ENCODE results near the gene ZFP36L1.
"Not testable (repeated sequence)": the region's sequence is repeated elsewhere in the genome, so short reads cannot be mapped to it uniquely, and the experiment has no call there.

The ZFP36L1 gene

GRCh38 chr14:68782091-68782981 is 10.5 kb downstream of the ZFP36L1 start:
- DNase-seq = no peak

- DNase-seq = no peak
Observed at GRCh38 chr14:68781161-68782021, 11.5 kb downstream of the ZFP36L1 start.

GRCh38 chr14:68780358-68781160 is 12.3 kb downstream of the ZFP36L1 start:
- peak; percentile 65 for DNase-seq

GRCh38 chr14:68779761-68780323 is 13.0 kb downstream of the ZFP36L1 start:
- DNase-seq = no peak

- no peak for DNase-seq
Observed at GRCh38 chr14:68777644-68778043, 15.2 kb downstream of the ZFP36L1 start.

GRCh38 chr14:68775614-68776126 is 17.2 kb downstream of the ZFP36L1 start:
- DNase-seq = no peak

GRCh38 chr14:68774771-68775613 is 17.9 kb downstream of the ZFP36L1 start:
- no peak for DNase-seq

- no peak for DNase-seq
Observed at GRCh38 chr14:68772761-68773381, 20.0 kb downstream of the ZFP36L1 start.

- no peak for DNase-seq
Observed at GRCh38 chr14:68771631-68772030, 21.2 kb downstream of the ZFP36L1 start.

- DNase-seq = no peak
Observed at GRCh38 chr14:68770553-68771286, 22.1 kb downstream of the ZFP36L1 start.

- no peak for DNase-seq
Observed at GRCh38 chr14:68770051-68770450, 22.8 kb downstream of the ZFP36L1 start.

- DNase-seq = no peak
Observed at GRCh38 chr14:68768316-68768715, 24.6 kb downstream of the ZFP36L1 start.

GRCh38 chr14:68767248-68767645 is 25.6 kb downstream of the ZFP36L1 start:
- no peak for DNase-seq

GRCh38 chr14:68766299-68767247 is 26.3 kb downstream of the ZFP36L1 start:
- DNase-seq = no peak

- not testable (repeated sequence) for DNase-seq
Observed at GRCh38 chr14:68763843-68764242, 29.0 kb downstream of the ZFP36L1 start.

GRCh38 chr14:68762953-68763764 is 29.7 kb downstream of the ZFP36L1 start:
- DNase-seq = no peak

- DNase-seq = no peak
Observed at GRCh38 chr14:68761391-68761790, 31.5 kb downstream of the ZFP36L1 start.

- DNase-seq = no peak
Observed at GRCh38 chr14:68760761-68761160, 32.1 kb downstream of the ZFP36L1 start.

Data from MV-4-11 (cell line).